Mesothelial cell of epicardium (in vitro differentiated cells): ENCODE results near the gene STAM. TPM values are rescaled to one million over a fixed set of nuclear protein-coding genes. Genes with fewer than 3 reads are reported as not detected.
A peak's percentile ranks its signal among the peaks of the same experiment; 100 is the strongest.

ENCODE experiments used
- DNase-seq, 2 experiments: peaks; one replicate each; pipeline ENCODE4 v3.0.0; 2021; ENCODE audit warnings: low spot score in 2 of 2; ENCODE audit not compliant: unreplicated experiment in 2 of 2
- H3K27ac Mint-ChIP-seq: 2 replicates; pipeline ENCODE4 v1.8.0; 2021; ENCODE audit warnings: mixed read lengths
- H3K27me3 Mint-ChIP-seq: 2 replicates; pipeline ENCODE4 v1.8.0; 2021; ENCODE audit warnings: low read depth, mixed read lengths
- H3K36me3 Mint-ChIP-seq: 2 replicates; pipeline ENCODE4 v1.8.0; 2021; ENCODE audit warnings: mixed read lengths
- H3K4me1 Mint-ChIP-seq: 2 replicates; pipeline ENCODE4 v1.8.0; 2021; ENCODE audit warnings: mixed read lengths
- H3K4me3 Mint-ChIP-seq: 2 replicates; pipeline ENCODE4 v1.8.0; 2021; ENCODE audit warnings: mild to moderate bottlenecking, moderate library complexity, mixed read lengths
- H3K9me3 Mint-ChIP-seq: 2 replicates; pipeline ENCODE4 v1.8.0; 2021; ENCODE audit warnings: mixed read lengths
- total RNA-seq: library from RNA; stranded (reverse); gene quantifications from 3 replicates; pipeline ENCODE4 v1.2.1, GENCODE V29; 2021
- TF ChIP-seq, protein P1 (sequence below): fragments of 200-600 bp; sonication (generic); IDR thresholded peaks from one replicate; pipeline ENCODE4 v1.5.0; 2021; ENCODE audit warnings: antibody characterized with exemption; ENCODE audit not compliant: unreplicated experiment

STAM gene
- total RNA-seq, 1 donor from 2014 or later, result 31.3 TPM

- TF ChIP-seq, protein P1, sequence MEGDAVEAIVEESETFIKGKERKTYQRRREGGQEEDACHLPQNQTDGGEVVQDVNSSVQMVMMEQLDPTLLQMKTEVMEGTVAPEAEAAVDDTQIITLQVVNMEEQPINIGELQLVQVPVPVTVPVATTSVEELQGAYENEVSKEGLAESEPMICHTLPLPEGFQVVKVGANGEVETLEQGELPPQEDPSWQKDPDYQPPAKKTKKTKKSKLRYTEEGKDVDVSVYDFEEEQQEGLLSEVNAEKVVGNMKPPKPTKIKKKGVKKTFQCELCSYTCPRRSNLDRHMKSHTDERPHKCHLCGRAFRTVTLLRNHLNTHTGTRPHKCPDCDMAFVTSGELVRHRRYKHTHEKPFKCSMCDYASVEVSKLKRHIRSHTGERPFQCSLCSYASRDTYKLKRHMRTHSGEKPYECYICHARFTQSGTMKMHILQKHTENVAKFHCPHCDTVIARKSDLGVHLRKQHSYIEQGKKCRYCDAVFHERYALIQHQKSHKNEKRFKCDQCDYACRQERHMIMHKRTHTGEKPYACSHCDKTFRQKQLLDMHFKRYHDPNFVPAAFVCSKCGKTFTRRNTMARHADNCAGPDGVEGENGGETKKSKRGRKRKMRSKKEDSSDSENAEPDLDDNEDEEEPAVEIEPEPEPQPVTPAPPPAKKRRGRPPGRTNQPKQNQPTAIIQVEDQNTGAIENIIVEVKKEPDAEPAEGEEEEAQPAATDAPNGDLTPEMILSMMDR, result no peak
- Mint-ChIP-seq H3K27me3 (no peaks in the 10 kb centered on the region), H3K4me1 (peaks cover 56% of the 10 kb centered on the region), H3K36me3 (peaks cover 1% of the 10 kb centered on the region), H3K4me3 (no peak overlapping the region), H3K9me3 (no peaks in the 10 kb centered on the region), H3K27ac (peak overlapping the region; percentile 41)
- no peak for DNase-seq
Observed at GRCh38 chr10:17647326-17647725, 3.4 kb downstream of the STAM start.

GRCh38 chr10:17648243-17649035 is 4.5 kb downstream of the STAM start:
- Mint-ChIP-seq H3K4me1 (peaks cover 58% of the 10 kb centered on the region), H3K27ac (no peak overlapping the region), H3K36me3 (peaks cover 5% of the 10 kb centered on the region), H3K27me3 (no peaks in the 10 kb centered on the region), H3K9me3 (peaks cover 2% of the 10 kb centered on the region), H3K4me3 (no peak overlapping the region)
- DNase-seq, result no peak
- TF ChIP-seq, protein P1, result no peak

- Mint-ChIP-seq H3K4me3 (no peak overlapping the region), H3K27me3 (no peaks in the 10 kb centered on the region), H3K4me1 (peaks cover 58% of the 10 kb centered on the region), H3K9me3 (peaks cover 7% of the 10 kb centered on the region), H3K27ac (no peak overlapping the region), H3K36me3 (peaks cover 9% of the 10 kb centered on the region)
- TF ChIP-seq, protein P1, result no peak
- no peak for DNase-seq
Observed at GRCh38 chr10:17649052-17649451, 5.1 kb downstream of the STAM start.

DNA sequence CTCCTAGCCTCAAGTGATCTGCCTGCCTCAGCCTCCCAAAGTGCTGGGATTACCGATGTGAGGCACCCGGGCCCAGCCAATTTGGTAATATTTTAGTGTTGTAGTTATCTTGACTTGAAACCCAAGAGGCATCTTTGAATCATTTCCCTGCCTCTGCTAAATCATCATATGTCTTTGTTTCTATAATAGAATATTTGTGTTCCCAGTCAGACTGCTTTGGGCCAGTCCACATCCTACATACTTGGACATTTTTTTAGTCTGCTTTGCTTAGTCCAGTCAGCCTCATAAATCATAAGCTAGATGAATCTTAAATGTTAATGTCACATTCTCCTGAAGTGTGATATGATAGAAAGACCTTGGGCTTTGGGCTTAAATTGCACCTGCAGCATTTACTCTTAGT is 5.9 kb downstream of the STAM start:
- Mint-ChIP-seq H3K27me3 (no peaks in the 10 kb centered on the region), H3K36me3 (peaks cover 11% of the 10 kb centered on the region), H3K4me1 (peaks cover 53% of the 10 kb centered on the region), H3K9me3 (peaks cover 11% of the 10 kb centered on the region), H3K4me3 (no peak overlapping the region), H3K27ac (peak overlapping the region; percentile 90)
- DNase-seq, result no peak
- TF ChIP-seq, protein P1, result no peak

- H3K27me3 Mint-ChIP-seq, result no peaks in the 10 kb centered on the region
- H3K9me3 Mint-ChIP-seq, result peaks cover 16% of the 10 kb centered on the region
- peak overlapping the region; percentile 90 for H3K27ac Mint-ChIP-seq
- peak overlapping the region; percentile 51 for H3K4me3 Mint-ChIP-seq
- TF ChIP-seq, protein P1, result no peak
- H3K4me1 Mint-ChIP-seq, result peaks cover 48% of the 10 kb centered on the region
- H3K36me3 Mint-ChIP-seq, result peaks cover 15% of the 10 kb centered on the region
- DNase-seq, result no peak
Observed at GRCh38 chr10:17650416-17650815, 6.5 kb downstream of the STAM start.
